GM19438 (cell line): ENCODE measurements around the gene PPP2R2D.

Experiments used
- ATAC-seq: cut with Tn5 transposase; IDR thresholded peaks from one replicate; pipeline ENCODE4 v1.9.1; 2021; ENCODE audit warnings: low read depth; ENCODE audit not compliant: unreplicated experiment

Gene PPP2R2D

GRCh38 chr10:131925716-131926115 lies 24.9 kb downstream of the PPP2R2D start:
- ATAC-seq, result no peak

- ATAC-seq, result no peak
Observed at GRCh38 chr10:131926253-131926652, 25.4 kb downstream of the PPP2R2D start.

- ATAC-seq, result no peak
Observed at GRCh38 chr10:131926743-131927595, 26.2 kb downstream of the PPP2R2D start.

DNA sequence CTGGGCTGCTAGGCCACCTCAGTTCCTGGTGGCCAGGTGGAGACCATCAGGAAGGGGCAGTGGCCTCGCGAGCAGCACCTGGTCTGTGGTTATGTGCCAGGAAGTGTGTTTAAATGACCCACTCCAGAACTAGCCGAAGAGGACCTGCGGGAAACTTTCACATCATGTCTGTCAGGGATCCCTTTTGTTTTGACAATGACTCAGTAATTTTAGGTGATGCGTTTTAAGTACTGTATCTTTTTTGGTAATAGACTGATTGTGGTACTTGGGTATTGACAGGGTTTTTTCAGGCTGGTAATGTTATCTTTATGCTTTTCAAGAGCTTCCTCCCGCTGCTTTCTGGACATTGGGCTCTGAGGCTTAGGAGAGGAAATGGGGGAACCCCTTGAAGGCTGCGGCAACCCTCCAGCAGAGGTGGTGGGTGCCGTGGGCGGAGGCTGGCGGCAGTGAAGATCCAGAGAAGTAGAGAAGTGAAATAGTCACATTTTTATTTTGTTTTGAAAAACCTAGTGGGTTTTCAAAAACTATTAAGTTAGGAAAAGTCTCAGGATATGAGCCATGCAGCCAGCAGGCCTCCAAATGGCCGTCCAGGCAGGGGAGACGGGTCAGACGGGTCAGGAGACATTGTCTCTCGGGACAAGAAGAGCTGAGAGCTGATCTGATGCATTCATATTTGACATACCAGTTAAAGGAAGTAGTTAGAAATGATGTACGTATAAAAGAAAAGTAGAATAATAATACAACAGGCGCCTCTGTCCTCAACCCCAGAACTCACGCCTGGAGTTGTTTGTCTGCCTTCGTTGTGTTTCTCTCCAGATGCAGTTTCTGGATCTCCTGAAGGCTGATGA lies 27.7 kb downstream of the PPP2R2D start:
- peak; percentile 87 for ATAC-seq

DNA sequence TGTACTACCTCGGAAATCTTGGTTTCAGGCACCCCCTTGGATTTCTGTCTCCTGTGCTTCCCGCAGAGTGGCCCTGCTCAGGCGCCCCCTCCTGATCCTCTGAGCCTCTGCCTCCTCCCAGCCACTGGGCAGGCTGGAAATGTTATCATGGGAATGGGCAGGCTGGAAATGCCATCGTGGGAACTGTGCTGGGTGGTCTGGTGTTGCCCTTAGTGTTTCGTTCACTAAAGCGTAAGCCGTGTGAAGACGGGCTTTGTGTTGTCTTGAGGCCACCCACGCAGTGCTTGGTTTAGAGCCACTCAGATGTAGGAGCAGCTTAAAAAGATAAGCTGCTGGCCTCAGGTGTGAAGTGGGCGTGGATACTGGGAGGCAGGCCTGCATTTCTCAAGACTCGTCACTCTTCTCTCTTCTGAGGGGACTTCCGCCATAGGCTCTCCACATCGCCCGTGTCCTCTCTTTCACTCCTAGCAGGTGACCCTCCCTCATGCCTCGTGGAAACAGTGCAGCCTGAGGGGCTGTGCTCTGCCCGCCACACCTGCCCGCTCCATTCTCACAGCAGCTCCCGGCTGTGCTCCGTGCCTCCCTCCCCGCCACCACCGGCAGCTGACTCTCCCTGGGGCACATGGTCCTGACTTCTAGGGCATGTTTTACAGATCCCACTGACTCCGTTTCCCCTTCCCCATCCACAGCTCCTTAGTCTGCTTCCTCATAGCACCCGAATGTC lies 28.5 kb downstream of the PPP2R2D start:
- ATAC-seq, result no peak

DNA sequence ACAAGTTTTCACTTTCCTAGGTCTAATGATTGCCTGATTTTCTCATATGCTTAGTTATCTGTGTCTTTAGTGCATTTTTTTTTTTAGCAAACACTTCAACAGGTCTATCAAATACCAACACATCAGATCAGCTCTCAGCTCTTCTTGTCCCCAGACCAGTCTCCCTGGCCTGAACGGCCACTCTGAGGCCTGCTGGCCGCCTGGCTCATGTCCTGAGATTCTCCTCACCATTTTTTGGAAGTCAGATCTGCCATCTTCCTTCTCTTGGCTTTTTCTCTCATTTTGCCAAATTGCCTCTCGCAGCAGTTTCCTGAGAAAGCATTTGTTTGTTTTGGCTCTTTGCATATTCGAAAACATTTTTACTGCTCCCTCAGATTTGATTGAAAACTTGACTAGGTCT lies 29.3 kb downstream of the PPP2R2D start:
- ATAC-seq, result no peak

GRCh38 chr10:131930586-131931330 lies 29.9 kb downstream of the PPP2R2D start:
- no peak for ATAC-seq

GRCh38 chr10:131931981-131932380 lies 31.2 kb downstream of the PPP2R2D start:
- no peak for ATAC-seq

- ATAC-seq, result no peak
Observed at GRCh38 chr10:131933016-131933695, 32.3 kb downstream of the PPP2R2D start.

DNA sequence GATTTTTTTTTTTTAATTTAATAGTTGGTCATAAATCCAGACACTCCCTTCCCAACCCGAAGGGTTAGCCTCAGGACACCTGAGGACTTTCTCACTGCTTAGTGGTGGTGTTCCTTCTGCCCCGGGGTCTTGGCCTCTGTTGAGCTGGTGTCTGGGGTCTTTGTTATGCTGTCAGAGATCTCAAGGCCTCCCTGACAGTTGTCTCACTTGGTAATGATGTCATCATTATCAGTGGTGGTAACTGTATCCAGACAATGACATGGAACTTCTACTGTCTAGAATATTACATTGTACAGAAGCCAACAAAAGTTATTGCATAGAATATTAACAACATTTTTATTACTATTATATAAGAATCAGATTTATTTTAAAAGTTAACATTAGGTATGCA lies 32.9 kb downstream of the PPP2R2D start:
- no peak for ATAC-seq

- ATAC-seq, result no peak
Observed at GRCh38 chr10:131934769-131935168, 34.0 kb downstream of the PPP2R2D start.

- no peak for ATAC-seq
Observed at GRCh38 chr10:131935260-131935659, 34.5 kb downstream of the PPP2R2D start.

DNA sequence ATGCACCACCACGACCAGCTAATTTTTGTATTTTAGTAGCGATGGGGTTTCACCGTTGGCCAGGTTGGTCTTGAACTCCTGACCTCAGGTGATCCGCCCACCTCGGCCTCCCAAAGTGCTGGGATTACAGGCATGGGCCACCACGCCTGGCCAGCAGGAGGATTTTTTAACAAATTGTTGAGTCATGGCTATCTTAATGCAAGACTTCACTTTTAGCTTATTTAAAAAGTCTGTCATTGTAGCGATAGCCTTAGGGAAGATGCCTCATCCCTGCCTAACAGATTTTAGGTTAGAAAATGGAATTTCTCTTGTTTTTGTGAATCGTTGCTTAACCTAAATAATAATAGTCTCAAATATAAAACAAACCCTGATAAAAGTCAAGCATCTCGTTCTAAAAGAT lies 35.5 kb downstream of the PPP2R2D start:
- no peak for ATAC-seq

DNA sequence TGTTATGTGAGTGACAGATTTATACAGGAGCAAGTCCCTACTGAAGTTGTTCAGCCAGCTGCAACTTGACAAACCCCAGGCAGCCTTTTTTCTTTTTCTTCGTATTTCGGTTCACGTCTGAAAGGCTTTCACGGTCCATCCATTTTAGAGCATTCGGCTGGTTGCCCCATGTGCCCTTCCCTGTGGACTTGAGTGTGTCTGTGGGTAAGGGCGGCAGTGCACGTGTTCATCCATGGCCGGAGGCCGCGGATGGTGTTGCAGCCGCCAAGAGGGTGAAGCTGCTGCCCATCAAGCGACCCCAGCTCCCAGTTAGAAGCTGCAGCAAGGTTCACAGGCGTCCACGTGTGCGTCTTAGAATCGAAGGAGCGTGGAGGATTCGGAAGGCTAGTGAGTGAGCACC lies 35.9 kb downstream of the PPP2R2D start:
- no peak for ATAC-seq

DNA sequence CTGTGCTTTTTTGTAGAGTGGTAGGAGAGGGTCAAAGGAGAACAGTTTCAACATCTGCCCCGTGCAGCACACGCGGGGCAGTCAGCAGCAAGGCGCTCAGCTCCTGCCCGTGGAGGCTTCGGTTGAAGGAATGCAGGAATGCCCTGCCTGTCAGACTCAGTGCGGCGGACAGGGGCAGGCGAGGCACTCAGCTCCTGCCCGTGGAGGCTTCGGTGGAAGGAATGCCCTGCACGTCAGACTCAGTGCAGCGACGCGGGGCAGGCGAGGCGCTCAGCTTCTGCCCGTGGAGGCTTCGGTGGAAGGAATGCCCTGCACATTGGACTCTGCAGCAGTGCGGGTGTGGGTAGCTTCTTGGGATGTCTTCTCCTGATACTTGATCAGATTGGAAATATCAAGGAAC lies 37.0 kb downstream of the PPP2R2D start:
- ATAC-seq, result no peak

DNA sequence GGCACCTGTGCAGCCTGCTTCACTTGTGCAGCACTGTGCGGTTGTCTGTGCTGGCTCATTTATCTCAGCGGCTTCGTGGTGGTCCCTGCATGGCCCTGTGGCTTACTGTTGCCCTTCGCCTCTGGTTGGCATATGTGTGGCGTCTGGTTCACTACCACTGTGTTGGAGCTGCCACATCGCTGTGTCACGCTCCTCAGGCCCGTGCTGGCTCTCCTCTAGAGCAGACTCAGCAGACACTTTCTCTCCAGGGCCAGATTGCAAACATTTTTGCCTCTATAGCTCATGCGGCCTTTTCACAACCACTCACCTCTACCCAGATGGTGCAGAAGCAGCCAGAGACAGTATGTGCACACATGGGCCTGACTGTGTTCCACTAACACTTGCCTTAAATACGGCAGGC lies 37.9 kb downstream of the PPP2R2D start:
- no peak for ATAC-seq

- ATAC-seq, result no peak
Observed at GRCh38 chr10:131942455-131942854, 41.6 kb downstream of the PPP2R2D start.

- ATAC-seq, result no peak
Observed at GRCh38 chr10:131943021-131943814, 42.4 kb downstream of the PPP2R2D start.

DNA sequence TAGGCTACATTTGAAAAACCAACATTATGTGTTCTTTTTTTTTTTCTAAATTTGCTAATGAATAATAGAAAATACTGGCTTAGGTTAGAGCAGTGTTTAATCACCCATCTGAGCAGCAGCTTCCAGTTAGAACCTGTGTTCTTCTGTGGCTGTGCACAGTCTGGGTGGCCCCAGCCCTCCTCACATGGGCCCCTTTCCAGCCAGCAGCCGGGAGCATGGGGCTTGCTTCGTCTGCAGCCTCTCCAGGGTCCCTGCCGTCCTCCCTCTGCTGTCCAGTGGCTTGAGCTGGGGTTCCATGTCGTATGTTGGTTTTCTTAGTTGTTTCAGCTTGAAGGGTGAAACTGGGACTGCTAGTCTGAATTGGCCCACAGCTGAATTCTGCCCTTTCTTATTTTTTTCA lies 43.6 kb downstream of the PPP2R2D start:
- ATAC-seq, result no peak
